GM23338 (cell line): Measurements from ENCODE around the gene LGALS14.

Experiments
- CTCF ChIP-seq, 2 experiments: fragments of 200-600 bp in 1 of 2; sonication (generic) in 1 of 2; conservative IDR thresholded peaks; 2 replicates each; pipeline versions ENCODE4 v1.5.1 to v1.6.1; 2016 to 2017; ENCODE audit warnings: antibody characterized with exemption in 2 of 2, low read depth in 2 of 2, mild to moderate bottlenecking in 2 of 2, moderate library complexity in 1 of 2
- EZH2 ChIP-seq: fragments of 200-600 bp; sonication (generic); IDR thresholded peaks from one replicate; pipeline ENCODE4 v1.8.0; 2017; ENCODE audit warnings: antibody characterized with exemption, mild to moderate bottlenecking, low read depth; ENCODE audit not compliant: unreplicated experiment
- ZNF331 ChIP-seq: fragments of 250-450 bp; sonication (Bioruptor Pico); IDR thresholded peaks from 2 replicates; pipeline ENCODE4 v1.5.0; 2020; ENCODE audit warnings: low read depth, mild to moderate bottlenecking, moderate library complexity

- TF ChIP-seq EZH2 (no peak), CTCF (conservative IDR thresholded peaks at IDR 0.05; ENCODE audit: low read depth in 2 of 2) (no peak), ZNF331 (CRISPR knock-in tag) (no peak)
Observed at GRCh38 chr19:39676004-39676403, 28.3 kb upstream of the LGALS14 start.
